Gastrocnemius medialis (tissue), 4 donors: ENCODE measurements around the gene RASSF5.

Source experiments
- POLR2A ChIP-seq, 2 donors: fragments of 450-650 bp; IDR thresholded peaks; one replicate each; pipeline ENCODE4 v1.6.1; 2017; ENCODE audit warnings: antibody characterized with exemption in 2 of 2, mild to moderate bottlenecking in 2 of 2, moderate library complexity in 2 of 2
- TF ChIP-seq, protein P1 (sequence below), 5 experiments: fragments of 450-650 bp in 3 of 5; fragments of 200-600 bp in 2 of 5; sonication (generic) in 2 of 5; IDR thresholded peaks in 4 of 5; conservative IDR thresholded peaks in 1 of 5; 1 replicate in 4 of 5; 2 replicates in 1 of 5; pipeline ENCODE4 v1.5.1; 2016 to 2019; ENCODE audit warnings: antibody characterized with exemption in 5 of 5, mild to moderate bottlenecking in 3 of 5, moderate library complexity in 3 of 5

DNA sequence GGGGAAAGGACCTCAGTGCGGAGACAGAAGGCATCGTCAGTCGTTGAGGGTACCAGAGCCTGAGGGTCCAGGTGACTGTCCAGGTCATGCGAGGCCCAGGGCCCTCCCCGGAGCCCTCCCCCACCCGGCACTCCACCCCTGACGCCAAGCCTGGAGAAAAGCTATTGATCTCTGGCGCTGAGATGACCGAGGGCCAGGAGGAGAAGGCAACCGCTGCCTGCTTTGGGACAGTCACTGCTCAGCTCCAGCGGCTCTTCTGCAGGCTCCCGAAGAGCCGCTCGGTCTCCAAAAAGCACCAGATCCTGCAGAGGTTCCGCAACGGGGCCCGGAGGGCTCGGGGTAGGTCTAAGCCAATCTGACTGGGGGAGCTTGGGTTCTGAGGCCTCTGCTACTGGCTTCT is 10.9 kb downstream of the RASSF5 start:
- TF ChIP-seq, protein P1, sequence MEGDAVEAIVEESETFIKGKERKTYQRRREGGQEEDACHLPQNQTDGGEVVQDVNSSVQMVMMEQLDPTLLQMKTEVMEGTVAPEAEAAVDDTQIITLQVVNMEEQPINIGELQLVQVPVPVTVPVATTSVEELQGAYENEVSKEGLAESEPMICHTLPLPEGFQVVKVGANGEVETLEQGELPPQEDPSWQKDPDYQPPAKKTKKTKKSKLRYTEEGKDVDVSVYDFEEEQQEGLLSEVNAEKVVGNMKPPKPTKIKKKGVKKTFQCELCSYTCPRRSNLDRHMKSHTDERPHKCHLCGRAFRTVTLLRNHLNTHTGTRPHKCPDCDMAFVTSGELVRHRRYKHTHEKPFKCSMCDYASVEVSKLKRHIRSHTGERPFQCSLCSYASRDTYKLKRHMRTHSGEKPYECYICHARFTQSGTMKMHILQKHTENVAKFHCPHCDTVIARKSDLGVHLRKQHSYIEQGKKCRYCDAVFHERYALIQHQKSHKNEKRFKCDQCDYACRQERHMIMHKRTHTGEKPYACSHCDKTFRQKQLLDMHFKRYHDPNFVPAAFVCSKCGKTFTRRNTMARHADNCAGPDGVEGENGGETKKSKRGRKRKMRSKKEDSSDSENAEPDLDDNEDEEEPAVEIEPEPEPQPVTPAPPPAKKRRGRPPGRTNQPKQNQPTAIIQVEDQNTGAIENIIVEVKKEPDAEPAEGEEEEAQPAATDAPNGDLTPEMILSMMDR (IDR thresholded peaks at IDR 0.05 in 4 of 5, conservative IDR thresholded peaks at IDR 0.05 in 1 of 5) = no peak
- no peak for TF ChIP-seq POLR2A (IDR thresholded peaks at IDR 0.05)
